Measurements from ENCODE around the gene RABGGTA.

- TF ChIP-seq TEAD4 (IDR thresholded peaks at IDR 0.05; ENCODE audit: low read length) (no peak), TEAD4 (CRISPR knock-in tag; IDR thresholded peaks at IDR 0.05; ENCODE audit: borderline replicate concordance) (no peak), SMAD3 (CRISPR knock-in tag; conservative IDR thresholded peaks at IDR 0.05) (no peak), GTF3C2 (IDR thresholded peaks at IDR 0.05; ENCODE audit: borderline replicate concordance, extremely low read depth, insufficient read length) (no peak), FOSL1 (tag; conservative IDR thresholded peaks at IDR 0.05) (no peak), EHMT2 (IDR thresholded peaks at IDR 0.05) (no peak), CC2D1A (IDR thresholded peaks at IDR 0.05) (no peak), SRF (CRISPR knock-in tag; IDR thresholded peaks at IDR 0.05) (no peak), TAF9B (IDR thresholded peaks at IDR 0.05; ENCODE audit: partially characterized antibody) (no peak), RUNX1 (IDR thresholded peaks at IDR 0.05; ENCODE audit: low read depth) (no peak), ZNF644 (tag; IDR thresholded peaks at IDR 0.05; ENCODE audit: low read depth) (no peak)
- TF ChIP-seq, protein P1, sequence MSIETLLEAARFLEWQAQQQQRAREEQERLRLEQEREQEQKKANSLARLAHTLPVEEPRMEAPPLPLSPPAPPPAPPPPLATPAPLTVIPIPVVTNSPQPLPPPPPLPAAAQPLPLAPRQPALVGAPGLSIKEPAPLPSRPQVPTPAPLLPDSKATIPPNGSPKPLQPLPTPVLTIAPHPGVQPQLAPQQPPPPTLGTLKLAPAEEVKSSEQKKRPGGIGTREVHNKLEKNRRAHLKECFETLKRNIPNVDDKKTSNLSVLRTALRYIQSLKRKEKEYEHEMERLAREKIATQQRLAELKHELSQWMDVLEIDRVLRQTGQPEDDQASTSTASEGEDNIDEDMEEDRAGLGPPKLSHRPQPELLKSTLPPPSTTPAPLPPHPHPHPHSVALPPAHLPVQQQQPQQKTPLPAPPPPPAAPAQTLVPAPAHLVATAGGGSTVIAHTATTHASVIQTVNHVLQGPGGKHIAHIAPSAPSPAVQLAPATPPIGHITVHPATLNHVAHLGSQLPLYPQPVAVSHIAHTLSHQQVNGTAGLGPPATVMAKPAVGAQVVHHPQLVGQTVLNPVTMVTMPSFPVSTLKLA (conservative IDR thresholded peaks at IDR 0.05) = no peak
Measured at GRCh38 chr14:24315243-24315806, 43.9 kb upstream of the RABGGTA start.

Data from K562 (cell line).